HuH-7 (cell line): ENCODE results near the gene SPEF1.
"Not testable (repeated sequence)": the region's sequence is repeated elsewhere in the genome, so short reads cannot be mapped to it uniquely, and the experiment has no call there.

ENCODE experiments used
- DNase-seq: peaks from one replicate; pipeline ENCODE4 v3.0.0; 2011; ENCODE audit warnings: low spot score

SPEF1 gene

DNA sequence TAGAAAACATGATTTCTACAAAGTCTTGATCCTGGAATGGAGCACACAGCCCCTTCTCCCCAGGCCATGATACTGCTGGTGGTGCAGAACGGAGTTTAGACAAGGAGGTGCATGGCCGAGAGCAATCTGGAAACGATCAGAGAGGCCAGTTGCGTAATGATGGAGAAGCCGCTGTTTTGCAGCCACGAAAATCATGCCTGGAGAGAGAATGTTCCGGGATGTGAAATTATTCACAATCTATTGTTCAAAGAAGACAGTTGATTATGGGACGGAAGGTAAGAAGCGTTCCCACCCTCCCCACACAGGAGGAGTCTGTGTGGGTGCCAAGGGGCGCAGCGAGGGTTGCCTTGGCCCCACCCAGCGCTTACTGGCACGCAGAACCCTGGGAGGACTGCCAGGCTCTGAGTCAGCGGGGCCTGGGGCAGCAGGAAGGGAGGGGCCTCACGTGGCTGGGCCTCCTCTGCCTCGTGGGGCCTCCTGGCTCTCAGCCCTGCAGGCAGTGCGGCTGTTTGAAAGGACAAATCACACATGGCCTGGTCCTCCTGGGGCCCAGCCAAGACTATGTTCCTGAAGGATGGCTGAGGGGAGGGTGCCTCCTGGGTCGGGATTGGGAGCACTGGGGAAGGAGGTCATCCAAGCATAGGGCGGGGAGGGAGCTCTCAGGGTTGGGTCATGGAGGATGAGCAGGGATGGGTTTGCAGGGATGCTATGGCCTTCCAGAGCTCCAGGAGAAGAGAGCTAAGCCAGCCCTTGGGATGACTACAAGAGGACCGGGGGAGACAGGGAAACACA, 30.4 kb upstream of the SPEF1 start:
- DNase-seq: peak; percentile 84

DNA sequence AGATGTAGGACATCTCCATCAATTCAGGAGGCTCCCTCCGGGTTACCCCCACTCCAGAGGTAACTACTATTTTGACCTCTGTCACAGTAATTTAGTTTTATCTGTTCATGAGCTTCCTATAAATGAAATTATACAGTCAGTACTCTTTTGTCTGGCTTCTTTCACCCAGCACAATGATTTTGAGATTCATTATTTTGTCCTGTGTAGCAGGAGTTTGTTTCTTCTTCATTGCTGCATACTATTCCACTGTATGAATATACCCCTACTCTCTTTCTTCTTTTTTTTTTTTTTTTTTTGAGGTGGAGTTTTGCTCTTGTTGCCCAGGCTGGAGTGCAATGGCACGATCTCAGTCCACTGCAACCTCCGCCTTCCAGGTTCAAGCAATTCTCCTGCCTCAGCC, 27.3 kb upstream of the SPEF1 start:
- no peak for DNase-seq

DNA sequence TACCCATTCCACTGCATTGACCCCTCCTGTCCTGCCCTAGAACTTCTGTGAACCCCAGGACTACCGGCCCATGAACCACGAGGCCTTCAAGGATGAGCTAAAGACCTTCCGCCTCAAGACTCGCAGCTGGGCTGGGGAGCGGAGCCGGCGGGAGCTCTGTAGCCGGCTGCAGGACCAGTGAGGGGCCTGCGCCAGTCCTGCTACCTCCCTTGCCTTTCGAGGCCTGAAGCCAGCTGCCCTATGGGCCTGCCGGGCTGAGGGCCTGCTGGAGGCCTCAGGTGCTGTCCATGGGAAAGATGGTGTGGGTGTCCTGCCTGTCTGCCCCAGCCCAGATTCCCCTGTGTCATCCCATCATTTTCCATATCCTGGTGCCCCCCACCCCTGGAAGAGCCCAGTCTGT, 23.5 kb upstream of the SPEF1 start:
- no peak for DNase-seq

DNA sequence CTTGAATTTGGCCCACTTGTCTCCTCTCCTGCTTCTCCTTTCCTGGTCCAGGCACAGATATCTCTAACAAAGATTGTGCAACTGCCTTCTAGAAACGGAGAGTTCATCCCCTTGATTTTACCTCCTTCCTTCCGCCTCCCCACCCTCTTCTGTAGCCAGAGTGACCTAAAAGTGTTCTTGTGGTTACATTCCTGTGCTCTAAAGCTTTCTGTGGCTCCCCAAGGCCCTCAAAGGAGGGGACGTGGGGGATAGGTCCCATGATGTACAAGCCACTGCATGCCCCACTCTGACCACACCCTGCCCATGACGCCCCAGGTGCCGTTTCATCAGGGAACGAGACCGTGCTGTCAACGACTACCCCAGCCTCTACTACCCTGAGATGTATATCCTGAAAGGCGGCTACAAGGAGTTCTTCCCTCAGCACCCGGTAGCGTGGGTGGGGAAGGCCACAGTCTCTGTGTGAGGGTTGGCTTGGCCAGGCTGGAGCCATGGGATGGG, 23.1 kb upstream of the SPEF1 start:
- no peak for DNase-seq

DNA sequence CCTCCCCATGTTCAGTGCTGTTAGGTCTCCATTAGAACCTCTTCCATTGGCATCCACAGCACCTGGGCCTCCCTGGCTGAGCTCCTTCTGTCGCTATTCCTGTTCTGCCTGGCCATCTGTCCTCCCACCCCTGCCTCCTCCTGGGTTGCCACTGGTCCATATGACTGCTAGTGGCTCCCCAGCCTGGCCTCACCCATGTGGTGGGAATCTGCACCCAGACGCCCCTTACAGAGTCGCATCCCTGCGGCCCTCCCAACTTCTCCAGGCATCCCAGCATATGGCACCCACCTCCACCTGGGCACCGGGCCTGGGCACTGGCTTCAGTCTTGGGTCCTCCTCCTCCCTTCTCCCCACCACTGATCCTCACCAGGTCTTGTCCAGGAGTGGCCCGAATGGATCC, 22.6 kb upstream of the SPEF1 start:
- no peak for DNase-seq

DNA sequence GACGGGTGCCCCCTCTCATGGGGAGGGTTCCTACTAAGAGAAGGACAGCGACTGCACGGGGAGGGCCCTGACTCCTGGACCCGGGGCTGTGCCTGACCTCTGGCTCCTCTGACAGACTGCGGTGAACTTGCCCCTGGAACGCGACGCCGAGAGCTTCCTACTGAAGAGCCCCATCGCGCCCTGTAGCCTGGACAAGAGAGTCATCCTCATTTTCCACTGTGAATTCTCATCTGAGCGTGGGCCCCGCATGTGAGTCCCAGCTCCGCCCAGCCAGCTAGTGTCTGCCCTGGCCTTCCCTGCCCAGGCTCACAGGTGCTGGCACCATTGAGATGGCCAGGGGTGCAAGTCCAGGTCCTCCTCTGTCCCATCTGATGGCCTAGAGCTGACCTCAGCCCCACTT, 22.0 kb upstream of the SPEF1 start:
- no peak for DNase-seq

DNA sequence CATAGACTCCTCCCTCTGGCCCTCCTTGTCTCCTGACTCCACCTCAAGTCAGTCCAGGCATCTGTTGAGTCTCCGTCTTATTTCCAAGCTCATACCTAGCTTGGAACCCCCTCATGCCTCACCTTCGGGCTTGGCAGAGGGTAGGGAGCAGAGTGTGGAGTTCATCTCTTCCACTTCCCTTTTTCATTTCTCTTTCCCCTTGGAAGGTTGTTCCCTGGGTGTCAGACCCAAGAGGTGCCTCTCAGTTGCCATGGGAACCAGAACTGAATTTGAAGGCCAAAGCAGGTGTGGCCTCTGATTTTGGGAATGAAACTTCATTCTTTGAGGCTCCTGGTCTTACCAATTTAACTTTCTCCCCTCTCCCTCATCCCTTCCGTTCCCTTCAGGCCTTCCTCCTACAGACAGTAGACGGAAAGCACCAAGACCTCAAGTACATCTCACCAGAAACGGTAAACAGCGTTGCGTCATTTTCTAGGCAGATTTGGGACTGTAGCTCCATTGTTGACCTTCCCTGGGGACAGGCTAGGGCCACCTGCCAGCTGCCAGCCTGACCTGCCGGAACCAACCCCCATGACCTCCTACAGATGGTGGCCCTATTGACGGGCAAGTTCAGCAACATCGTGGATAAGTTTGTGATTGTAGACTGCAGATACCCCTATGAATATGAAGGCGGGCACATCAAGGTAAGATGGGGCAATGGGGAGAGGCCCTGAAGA, 21.4 kb upstream of the SPEF1 start:
- DNase-seq: no peak

DNA sequence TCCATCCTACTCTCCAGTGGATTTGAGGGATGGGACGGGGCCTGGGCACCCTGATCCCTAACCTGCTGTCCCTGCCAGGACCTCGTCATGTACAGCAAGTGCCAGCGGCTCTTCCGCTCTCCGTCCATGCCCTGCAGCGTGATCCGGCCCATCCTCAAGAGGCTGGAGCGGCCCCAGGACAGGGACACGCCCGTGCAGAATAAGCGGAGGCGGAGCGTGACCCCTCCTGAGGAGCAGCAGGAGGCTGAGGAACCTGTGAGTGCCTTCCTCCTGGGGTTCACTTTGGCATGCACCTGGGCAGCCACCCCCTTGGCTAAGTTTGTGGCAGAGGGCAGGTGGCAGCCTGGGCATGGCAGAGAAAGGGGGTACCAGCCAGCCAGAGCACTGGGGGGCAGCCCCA, 20.6 kb upstream of the SPEF1 start:
- DNase-seq: no peak

DNA sequence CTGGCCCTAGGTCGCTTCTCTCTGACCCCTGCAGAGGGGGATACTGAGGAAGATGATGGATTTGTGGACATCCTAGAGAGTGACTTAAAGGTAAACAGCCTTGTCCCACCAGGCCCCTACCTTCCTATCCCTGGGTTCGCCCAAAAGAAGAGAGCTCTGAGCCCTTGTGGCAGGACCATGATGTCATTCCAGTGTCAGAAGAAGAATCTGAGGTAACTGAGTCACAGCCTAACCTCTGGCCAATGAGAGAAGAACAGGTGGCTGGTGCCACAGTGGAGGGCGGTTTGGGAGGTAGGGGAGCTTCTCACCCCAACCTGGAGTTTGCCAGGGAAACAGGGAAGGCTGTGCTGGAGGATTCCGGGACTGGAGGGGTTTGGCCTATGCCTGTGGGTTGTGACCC, 20.1 kb upstream of the SPEF1 start:
- DNase-seq: no peak

DNA sequence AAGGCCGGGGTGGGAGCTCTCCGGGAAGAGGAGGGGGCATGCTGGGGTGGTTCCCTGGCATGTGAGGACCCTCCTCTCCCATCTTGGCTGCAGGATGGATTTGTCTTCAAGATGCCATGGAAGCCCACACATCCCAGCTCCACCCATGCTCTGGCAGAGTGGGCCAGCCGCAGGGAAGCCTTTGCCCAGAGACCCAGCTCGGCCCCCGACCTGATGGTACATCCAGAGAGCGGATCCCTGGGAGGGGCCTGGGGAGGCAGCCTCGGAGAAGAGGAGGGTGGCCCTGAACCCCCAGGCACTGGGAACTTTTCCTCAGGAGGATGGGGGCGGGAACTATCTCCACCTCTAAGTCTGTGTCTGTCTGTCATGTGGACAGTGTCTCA, 19.6 kb upstream of the SPEF1 start:
- DNase-seq: no peak

DNA sequence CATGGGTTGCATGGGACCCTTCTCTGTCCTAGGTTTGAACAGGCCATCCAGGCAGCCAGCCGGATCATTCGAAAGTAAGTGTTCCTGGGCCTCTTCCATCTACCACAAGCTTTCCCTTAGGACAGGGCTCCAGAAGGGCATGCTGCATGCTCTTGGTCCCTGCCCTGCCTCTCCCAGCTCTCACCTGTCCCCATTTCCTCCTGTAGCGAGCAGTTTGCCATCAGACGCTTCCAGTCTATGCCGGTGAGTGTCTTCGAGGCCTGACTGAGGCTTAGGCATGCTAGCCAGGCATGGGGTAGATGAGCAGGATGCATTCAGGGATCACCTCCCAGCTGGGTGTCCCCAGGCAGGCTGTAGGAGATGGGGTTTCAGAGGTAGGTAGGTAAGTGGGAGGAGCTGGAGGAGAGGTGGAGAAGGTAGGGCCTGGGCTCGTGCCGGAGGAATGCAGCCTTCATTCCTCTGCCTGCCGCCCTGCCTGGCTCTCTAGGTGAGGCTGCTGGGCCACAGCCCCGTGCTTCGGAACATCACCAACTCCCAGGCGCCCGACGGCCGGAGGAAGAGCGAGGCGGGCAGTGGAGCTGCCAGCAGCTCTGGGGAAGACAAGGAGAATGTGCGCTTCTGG, 19.1 kb upstream of the SPEF1 start:
- no peak for DNase-seq

DNA sequence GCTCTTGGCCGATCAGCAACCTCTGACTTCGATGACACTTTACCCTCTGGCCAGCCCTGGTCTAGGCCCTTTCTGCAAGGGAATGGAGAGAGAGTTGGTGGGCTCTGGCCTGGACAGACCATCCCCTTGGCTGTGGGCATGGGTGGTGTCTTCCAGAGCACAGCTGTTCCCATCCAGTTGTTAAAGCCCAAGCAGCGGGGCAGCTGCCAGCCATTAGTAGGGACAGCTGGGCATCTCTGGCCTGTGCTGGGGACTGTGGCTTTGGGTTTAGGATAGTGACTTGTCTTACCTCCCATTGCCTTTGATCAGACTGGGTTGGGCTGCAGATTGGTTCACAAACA, 17.6 kb upstream of the SPEF1 start:
- DNase-seq: no peak

DNA sequence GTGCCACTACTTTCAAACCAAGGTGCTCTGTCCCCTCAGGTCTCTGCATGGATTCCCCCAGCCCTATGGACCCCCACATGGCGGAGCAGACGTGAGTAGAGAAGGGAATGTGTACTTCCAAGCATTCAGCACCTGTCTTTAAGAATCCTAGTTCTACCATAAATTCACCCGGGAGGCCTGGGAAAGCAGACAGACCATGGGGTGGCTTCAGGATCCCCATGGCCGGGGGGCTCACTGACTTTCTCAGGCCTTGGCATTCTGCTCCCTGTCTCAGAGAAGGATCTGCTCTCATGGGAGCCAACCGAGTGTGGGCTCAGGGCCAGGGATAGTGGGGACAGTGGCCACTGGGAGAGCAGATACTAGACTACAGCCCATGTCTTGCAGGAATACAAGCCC, 17.1 kb upstream of the SPEF1 start:
- no peak for DNase-seq

DNA sequence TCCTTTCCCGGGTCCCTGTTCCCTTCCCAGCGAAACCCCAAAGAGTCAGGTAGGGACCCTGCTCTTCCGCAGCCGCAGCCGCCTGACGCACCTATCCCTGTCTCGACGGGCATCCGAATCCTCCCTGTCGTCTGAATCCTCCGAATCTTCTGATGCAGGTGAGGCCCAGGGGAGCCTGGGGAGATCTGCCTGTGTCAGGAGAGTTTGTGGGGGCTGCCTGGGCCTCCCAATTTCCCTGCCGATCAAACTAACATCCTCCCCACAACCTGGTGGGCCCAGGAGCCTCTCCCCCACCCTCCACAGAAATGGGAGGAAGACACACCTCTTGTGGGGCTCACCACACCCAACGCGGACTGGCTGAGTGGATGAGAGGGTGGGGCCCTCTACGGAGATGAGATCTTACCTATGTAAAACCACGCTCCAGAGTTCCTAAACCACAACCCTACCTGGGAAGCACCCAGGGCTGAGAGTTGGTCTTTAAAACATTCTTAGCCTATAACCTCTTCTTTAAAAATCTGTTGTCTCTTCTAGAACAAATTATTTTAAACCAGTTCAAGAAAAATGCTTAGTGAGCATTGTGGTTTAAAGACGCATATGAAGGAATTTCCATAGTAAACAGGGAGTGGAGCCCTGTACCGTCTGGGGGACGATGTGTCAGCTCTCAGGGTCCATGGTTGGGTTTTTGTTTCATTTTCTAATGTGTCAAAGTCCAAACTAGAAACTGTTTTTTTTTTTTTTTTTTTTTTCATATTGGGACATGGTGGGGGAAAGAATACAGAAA, 16.5 kb upstream of the SPEF1 start:
- peak; percentile 59 for DNase-seq

DNA sequence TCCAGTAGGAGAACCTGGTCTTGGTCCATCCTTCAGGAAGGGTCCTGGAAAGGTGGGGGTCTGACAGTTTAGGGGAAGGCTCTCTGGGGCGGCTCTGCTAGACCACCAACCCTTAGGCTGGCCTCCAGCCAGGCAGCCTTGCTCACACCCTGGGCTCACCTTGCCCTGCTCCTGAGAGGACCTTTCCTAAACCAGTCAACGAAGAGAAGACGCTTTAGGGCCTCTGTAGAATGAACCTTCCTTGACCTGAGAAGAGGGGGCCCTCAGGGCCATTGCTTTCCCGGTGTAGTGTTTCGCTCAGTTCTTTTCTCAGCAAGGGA, 15.9 kb upstream of the SPEF1 start:
- DNase-seq: no peak

DNA sequence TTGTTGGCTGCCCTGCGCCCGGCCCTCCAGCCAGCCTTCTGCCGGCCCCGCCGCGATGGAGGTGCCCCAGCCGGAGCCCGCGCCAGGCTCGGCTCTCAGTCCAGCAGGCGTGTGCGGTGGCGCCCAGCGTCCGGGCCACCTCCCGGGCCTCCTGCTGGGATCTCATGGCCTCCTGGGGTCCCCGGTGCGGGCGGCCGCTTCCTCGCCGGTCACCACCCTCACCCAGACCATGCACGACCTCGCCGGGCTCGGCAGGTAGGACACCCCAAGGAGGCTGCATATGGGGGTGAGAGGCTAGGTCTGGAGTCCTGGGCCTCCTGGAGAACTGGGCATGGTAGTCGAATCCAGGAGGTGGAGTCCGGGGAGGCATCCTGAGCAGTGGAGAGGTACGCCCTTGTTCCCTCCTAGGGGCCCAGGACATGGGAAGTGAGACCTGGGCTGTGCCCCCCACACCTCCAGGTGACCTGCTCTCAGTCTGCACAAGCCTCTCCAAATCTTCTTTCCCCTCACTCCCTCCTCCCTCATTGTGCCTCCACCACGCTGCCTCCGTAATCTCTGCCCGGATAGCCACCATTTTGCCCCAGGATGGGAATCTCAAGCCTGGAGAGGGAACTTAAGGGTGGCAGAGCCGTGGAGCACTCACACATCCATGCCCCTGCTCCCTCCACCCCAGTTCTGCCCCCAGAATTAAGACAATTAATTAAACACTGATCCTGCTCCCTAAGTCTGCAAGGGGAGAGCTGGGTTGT, 15.4 kb upstream of the SPEF1 start:
- peak; percentile 66 for DNase-seq

DNA sequence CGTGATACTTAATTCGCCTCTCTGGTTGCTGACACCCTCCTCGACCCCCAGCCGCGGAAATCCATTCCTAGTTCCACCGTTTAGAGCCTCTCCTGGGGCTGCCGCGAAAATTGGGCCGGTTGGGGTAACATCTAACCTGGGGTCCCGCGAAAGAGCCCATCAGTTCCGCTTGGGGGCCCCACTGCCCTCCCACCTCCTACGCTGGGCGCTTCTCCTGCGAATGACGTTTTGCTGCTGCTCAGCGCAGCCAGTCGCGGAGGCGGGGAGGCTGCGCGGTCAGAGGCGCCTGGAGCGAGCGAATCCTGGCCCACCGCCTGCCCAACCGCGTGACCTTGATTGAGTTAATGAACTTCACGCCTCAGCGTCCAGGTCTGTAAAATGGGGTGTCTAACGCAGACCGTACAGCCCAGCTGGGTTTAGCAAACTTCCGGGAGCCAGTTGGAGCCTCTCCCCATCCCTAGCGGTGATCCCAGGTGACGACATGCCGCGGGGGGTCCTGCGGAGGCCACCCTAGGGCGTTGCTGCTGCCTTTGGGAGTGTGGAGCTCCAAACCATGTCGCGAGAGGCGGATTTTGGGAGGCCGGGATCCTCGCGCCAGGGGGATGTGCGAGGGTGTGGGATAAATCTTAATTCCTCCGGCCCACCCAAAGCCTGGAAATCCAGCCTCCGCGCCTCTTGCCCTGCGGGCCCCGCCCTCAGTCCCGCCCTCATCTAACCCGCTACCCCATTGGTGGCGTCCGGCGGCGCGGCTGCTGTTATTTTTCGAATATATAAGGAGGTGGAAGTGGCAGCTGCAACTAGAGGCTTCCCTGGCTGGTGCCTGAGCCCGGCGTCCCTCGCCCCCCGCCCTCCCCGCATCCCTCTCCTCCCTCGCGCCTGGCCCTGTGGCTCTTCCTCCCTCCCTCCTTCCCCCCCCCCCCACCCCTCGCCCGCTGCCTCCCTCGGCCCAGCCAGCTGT, 14.5 kb upstream of the SPEF1 start, which contains the start of gene CDC25B:
Gene CDC25B (plus strand): TSS at position 800 of the 958 bp plus-strand sequence. CDS start 222 bp downstream, outside the sequence.
- peak; percentile 99 for DNase-seq

DNA sequence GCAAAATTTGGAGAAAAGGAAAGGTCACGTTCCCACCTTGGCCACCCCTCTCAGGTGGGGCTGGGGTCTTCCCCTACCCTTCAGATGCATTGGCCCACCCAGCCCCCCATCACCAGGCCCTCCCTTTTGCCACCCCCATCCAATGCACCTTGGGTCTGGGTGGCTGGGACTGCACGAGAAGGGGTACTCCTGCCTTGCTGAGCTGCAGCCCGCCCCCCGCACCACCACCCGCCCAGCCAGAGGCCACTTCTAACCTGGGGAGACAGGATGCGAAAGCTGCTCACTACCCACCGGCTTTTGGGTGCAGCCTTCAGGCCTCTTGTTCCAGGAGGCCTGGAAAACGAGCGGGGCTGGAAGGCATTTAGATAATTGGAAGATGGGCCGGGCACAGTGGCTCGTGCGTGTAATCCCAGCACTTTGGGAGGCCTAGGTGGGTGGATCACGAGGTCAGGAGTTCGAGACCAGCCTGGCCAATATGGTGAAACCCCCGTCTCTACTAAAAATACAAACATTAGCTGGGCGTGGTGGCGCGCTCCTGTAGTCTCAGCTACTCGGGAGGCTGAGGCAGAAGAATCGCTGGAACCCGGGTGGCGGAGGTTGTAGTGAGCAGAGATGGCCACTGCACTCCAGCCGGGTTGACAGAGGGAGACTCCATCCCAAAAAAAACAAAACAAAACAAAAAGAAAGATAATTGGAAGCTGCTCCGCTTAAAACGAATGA, 13.6 kb upstream of the SPEF1 start:
- DNase-seq: no peak

DNA sequence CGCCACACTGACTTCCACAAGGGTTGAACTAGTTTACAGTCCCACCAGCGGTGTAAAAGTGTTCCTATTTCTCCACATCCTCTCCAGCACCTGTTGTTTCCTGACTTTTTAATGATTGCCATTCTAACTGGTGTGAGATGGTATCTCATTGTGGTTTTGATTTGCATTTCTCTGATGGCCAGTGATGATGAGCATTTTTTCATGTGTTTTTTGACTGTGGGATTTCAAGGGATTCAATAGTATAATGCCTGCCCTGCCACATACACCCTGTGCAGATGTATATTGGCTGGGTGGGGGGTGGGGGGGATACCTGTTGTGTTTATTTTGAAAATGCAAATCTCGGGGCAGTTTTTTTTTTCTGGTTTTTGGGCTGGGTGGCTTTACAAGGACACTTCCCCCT, 12.9 kb upstream of the SPEF1 start:
- not testable (repeated sequence) for DNase-seq

DNA sequence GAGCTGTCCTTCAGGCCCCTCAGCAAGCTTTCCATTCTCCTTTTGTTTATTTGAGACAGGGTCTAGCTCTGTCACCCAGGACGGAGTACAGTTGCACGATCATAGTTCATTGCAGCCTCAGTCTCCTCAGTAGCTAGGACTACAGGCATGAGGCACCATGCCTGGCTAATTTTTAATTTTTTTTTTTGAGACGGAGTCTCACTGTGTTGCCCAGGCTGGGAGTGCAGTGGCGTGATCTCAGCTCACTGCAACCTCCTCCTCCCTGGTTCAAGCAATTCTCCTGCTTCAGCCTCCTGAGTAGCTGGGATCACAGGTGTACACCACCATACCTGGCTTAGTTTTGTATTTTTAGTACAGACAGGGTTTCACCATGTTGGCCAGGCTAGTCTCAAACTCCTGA, 8.0 kb upstream of the SPEF1 start:
- not testable (repeated sequence) for DNase-seq
